Astrocyte (in vitro differentiated cells and primary cell): ENCODE results near the gene CDH8.

ENCODE experiments used
- CTCF ChIP-seq: IDR thresholded peaks from 2 replicates; pipeline ENCODE4 v1.5.1; 2011; ENCODE audit warnings: low read depth, mild to moderate bottlenecking, inconsistent platforms, low read length, moderate library complexity; ENCODE audit not compliant: insufficient read depth
- EZH2 ChIP-seq: IDR thresholded peaks from 2 replicates; pipeline ENCODE4 v1.6.1; 2012; ENCODE audit warnings: mild to moderate bottlenecking, low read length, inconsistent platforms; ENCODE audit not compliant: insufficient read depth

GRCh38 chr16:61921373-61921772 is 114.9 kb downstream of the CDH8 start:
- TF ChIP-seq CTCF (no peak), EZH2 (no peak)
